GM18870 (cell line): ENCODE data around the gene VSTM2A.
"Not testable (repeated sequence)": the region's sequence is repeated elsewhere in the genome, so short reads cannot be mapped to it uniquely, and the experiment has no call there.

Experiments used
- ATAC-seq: cut with Tn5 transposase; IDR thresholded peaks from one replicate; pipeline ENCODE4 v1.9.1; 2021; ENCODE audit warnings: moderate library complexity; ENCODE audit not compliant: unreplicated experiment

The VSTM2A gene

GRCh38 chr7:54541669-54542625, at the start of gene VSTM2A:
TSS of gene VSTM2A (plus strand) at chr7:54542375. CDS start at chr7:54542731, 356 bp downstream.
- no peak for ATAC-seq

DNA sequence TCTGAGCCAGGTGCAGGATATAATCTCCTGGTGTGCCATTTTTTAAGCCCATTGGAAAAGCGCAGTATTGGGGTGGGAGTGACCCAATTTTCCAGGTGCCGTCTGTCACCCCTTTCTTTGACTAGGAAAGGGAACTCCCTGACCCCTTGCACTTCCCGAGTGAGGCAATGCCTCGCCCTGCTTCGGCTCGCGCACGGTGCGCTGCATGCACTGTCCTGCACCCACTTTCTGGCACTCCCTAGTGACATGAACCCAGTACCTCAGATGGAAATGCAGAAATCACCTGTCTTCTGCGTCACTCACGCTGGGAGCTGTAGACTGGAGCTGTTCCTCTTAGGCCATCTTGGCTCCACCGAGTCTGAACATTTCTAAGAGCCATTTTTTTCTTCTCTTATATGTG, 37.6 kb upstream of the VSTM2A start:
- ATAC-seq = not testable (repeated sequence)

DNA sequence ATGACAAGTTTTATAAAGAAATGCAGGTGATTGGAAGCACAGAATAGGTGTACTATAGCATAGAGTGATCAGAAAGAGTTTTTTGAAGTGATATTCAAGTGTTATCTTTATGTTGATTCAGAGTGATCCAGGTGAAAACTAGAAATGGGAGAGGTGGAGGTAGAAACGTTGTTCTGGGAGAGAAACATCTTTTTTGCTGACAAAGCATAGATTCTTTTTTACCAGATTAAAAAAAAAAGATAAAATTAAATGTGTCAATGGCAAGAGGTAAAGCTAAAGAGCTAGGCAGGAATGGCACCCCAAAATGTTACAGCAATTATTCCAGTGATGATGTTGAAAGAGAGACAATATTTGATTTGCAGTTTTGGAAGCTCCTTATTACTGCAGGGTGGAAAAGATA, 12.6 kb upstream of the VSTM2A start:
- ATAC-seq = no peak

GRCh38 chr7:54538122-54538521, 4.1 kb upstream of the VSTM2A start:
- no peak for ATAC-seq

DNA sequence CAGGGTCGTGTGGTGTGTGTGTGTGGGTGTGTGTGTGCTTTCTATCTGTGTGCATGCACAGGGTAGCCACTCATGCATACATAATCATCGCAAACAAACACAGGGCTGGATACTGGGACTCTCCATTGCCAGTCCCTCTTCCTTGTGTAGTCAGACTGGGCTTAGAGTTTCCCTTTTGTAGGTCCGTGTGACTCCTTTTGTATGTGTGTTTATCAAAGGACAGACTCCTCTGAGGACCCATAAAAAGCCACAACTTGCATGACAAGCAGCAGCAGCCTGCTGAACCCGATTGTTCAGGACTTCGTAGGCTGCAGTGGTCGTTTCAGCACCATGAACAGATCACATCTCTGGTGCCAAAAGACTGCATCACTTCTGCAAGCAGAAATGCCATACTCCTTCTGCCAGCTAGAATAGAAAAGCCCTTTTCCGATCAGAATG, 895 bp downstream of the VSTM2A start:
- ATAC-seq = no peak

DNA sequence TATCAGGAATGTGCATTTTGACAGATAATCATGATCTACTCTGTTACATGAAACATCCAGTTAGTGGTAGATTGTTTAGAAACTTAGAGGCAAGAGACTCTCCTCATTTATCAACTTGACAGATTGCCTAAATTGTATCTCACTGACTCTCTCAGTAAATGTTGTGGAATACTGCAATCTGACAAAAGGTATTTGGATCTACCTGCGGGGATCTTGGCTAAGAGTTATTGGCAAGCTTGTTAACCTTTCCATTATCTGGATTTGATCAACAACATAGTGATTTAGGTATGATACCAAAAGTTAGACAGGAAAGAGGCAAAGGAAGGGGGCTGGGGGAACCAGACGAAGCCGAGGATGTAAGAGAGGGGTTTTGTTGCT, 2.0 kb downstream of the VSTM2A start:
- ATAC-seq = no peak

GRCh38 chr7:54544527-54545240, 2.5 kb downstream of the VSTM2A start:
- no peak for ATAC-seq

DNA sequence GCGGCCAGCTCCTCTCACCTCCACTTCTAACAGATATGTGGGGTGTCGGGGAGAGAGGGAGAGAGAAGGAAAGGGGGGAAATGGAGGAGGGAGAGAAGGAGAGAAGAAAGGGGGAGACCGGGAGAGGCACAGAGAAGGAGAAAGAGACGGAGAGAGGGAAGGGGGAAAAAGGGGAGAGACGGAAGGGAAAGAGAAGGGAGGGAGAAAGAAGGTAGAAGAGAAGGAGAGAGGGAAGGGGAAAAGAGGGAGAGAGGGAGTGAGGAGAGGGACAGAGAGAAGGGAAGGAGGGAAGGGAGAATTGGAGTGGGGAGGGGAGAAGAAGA, 3.0 kb downstream of the VSTM2A start:
- no peak for ATAC-seq

GRCh38 chr7:54546081-54546985, 4.2 kb downstream of the VSTM2A start:
- ATAC-seq = no peak

- no peak for ATAC-seq
Observed at GRCh38 chr7:54546986-54547314, 4.8 kb downstream of the VSTM2A start.

DNA sequence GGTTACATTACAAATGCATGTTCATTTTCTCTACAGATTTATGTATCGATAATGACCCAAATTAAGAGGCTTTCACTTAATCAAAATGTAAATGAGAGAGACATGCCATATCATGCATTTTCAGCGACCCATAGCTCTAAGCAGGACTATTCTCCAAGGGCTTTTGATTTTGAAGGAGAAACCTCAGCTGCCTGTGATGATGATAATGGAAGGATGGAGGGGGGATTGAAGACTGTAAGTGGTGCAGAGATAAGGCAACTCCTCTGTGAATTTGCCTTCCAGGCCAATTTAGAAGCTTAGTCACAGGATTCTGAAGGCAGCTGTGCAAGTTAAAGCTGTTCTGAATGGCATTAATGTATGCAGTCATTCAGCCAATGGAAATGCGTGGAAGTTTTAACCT, 8.3 kb downstream of the VSTM2A start:
- ATAC-seq = no peak

- no peak for ATAC-seq
Observed at GRCh38 chr7:54556121-54556520, 13.9 kb downstream of the VSTM2A start.

DNA sequence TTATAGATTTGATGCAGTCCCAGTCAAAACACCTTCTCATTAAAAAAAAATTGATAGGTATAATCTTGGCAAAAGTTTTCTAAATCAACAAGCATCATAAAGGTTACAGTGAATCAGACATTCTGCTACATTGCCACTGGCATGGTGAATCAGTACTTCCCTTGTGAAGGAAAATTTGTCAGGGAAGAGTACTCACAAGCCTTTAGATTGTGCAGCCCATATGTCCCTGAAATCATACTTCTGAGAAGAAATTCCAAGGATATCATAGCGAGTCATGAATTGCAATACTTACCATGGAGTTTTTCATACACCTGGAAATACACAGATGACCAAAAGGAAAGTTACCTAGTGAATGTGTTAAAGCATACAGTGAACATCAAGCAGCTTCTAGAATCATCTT, 17.2 kb downstream of the VSTM2A start:
- ATAC-seq = no peak

- no peak for ATAC-seq
Observed at GRCh38 chr7:54560198-54560597, 18.0 kb downstream of the VSTM2A start.

- ATAC-seq = no peak
Observed at GRCh38 chr7:54560723-54561122, 18.5 kb downstream of the VSTM2A start.

- ATAC-seq = no peak
Observed at GRCh38 chr7:54563329-54563916, 21.2 kb downstream of the VSTM2A start.

DNA sequence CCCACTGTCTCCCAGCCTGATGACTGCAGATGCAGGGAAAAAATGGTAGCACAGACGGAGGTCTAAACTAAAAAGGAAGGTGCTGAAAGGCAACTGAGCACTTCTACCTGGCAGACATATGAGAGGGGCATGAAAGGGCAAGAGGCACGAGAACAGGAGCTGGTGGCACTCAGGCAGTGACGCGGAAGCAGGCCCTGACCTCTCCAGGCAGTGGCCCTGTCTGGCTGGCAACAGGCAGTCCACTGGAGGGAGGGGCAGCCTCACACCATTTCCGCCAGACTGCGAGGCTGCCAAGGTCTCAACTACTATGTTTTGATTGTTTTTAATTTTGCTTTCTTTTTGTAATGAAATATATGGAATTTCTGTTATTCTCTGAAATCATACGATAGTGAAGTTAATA, 23.3 kb downstream of the VSTM2A start:
- no peak for ATAC-seq

- ATAC-seq = no peak
Observed at GRCh38 chr7:54581511-54581910, 39.3 kb downstream of the VSTM2A start.

- no peak for ATAC-seq
Observed at GRCh38 chr7:54591404-54592386, 49.5 kb downstream of the VSTM2A start.

DNA sequence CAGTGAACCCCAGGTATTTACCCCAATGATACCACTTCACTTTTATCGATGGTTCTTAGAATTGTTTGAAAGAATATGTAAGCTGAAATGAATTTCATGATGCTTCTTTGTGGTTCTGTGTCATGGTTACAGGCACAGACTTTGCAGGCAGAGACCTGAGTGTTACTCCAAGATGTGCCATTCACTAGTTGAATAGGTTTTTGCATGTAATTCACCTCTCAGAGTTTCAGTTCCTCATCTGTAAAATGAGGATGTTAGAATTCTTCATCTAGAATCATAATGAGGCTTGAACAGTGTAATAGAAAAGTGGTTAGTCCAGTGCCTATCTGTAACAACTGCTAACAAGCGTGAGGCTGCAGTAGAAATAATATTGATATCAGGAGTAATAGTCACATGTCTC, 54.6 kb downstream of the VSTM2A start:
- peak; percentile 96 for ATAC-seq
